Measurements from ENCODE around the gene CORO7. TPM values are rescaled to one million over a fixed set of nuclear protein-coding genes. Genes with fewer than 3 reads are reported as not detected.

Gene CORO7
- total RNA-seq, 1 donor from 2014 or later, result 52.4 TPM

GRCh38 chr16:4455081-4455480 is 38.7 kb upstream of the CORO7 start:
- Histone ChIP-seq H3K27ac (no peak overlapping the region), H3K4me3 (no peak overlapping the region), H3K36me3 (peaks cover 73% of the 10 kb centered on the region), H3K9me3 (no peaks in the 10 kb centered on the region), H3K4me1 (peaks cover 9% of the 10 kb centered on the region), H3K27me3 (no peaks in the 10 kb centered on the region)
- no peak for TF ChIP-seq CTCF (IDR thresholded peaks at IDR 0.05)
- DNase-seq, result no peak
- intact Hi-C loops (cut with DNase I), result no loop called here
- ATAC-seq, result no peak

GRCh38 chr16:4454623-4455022 is 38.2 kb upstream of the CORO7 start:
- no peak for TF ChIP-seq CTCF (IDR thresholded peaks at IDR 0.05)
- ATAC-seq (no peak), DNase-seq (no peak)
- Histone ChIP-seq H3K4me3 (no peak overlapping the region), H3K9me3 (no peaks in the 10 kb centered on the region), H3K4me1 (peaks cover 9% of the 10 kb centered on the region), H3K27ac (no peak overlapping the region), H3K36me3 (peaks cover 77% of the 10 kb centered on the region), H3K27me3 (no peaks in the 10 kb centered on the region)
- intact Hi-C loops (cut with DNase I), result no loop called here

GRCh38 chr16:4452674-4453073 is 36.3 kb upstream of the CORO7 start:
- no peaks in the 10 kb centered on the region for H3K9me3 ChIP-seq
- no peak overlapping the region for H3K27ac ChIP-seq
- intact Hi-C loops (cut with DNase I), result no loop called here
- TF ChIP-seq CTCF (IDR thresholded peaks at IDR 0.05), result no peak
- H3K4me1 ChIP-seq, result no peaks in the 10 kb centered on the region
- H3K4me3 ChIP-seq, result no peak overlapping the region
- DNase-seq (no peak), ATAC-seq (peak; percentile 7)
- H3K36me3 ChIP-seq, result peaks cover 95% of the 10 kb centered on the region
- H3K27me3 ChIP-seq, result no peaks in the 10 kb centered on the region

GRCh38 chr16:4450931-4451519 is 34.6 kb upstream of the CORO7 start:
- no peak for TF ChIP-seq CTCF (IDR thresholded peaks at IDR 0.05)
- no peak overlapping the region for H3K27ac ChIP-seq
- ATAC-seq (no peak), DNase-seq (no peak)
- intact Hi-C loops (cut with DNase I), result no loop called here
- no peaks in the 10 kb centered on the region for H3K9me3 ChIP-seq
- H3K4me3 ChIP-seq, result no peak overlapping the region
- peaks cover 95% of the 10 kb centered on the region for H3K36me3 ChIP-seq
- no peaks in the 10 kb centered on the region for H3K27me3 ChIP-seq
- H3K4me1 ChIP-seq, result no peaks in the 10 kb centered on the region

- Histone ChIP-seq H3K36me3 (peaks cover 95% of the 10 kb centered on the region), H3K27me3 (no peaks in the 10 kb centered on the region), H3K4me1 (no peaks in the 10 kb centered on the region), H3K9me3 (no peaks in the 10 kb centered on the region), H3K27ac (no peak overlapping the region), H3K4me3 (no peak overlapping the region)
- intact Hi-C loops (cut with DNase I), result no loop called here
- ATAC-seq, result no peak
- TF ChIP-seq CTCF (IDR thresholded peaks at IDR 0.05), result no peak
- no peak for DNase-seq
Measured at GRCh38 chr16:4450430-4450829, 34.0 kb upstream of the CORO7 start.

GRCh38 chr16:4443986-4444385 is 27.6 kb upstream of the CORO7 start:
- DNase-seq (no peak), ATAC-seq (no peak)
- Histone ChIP-seq H3K36me3 (peaks cover 99% of the 10 kb centered on the region), H3K27me3 (no peaks in the 10 kb centered on the region), H3K27ac (no peak overlapping the region), H3K9me3 (no peaks in the 10 kb centered on the region), H3K4me1 (no peaks in the 10 kb centered on the region), H3K4me3 (no peak overlapping the region)
- intact Hi-C loops (cut with DNase I), result no loop called here
- no peak for TF ChIP-seq CTCF (IDR thresholded peaks at IDR 0.05)
